Memory B cell (primary cell): ENCODE data around the gene PBX1.

ENCODE experiments used
- ATAC-seq: fragments of 150-1000 bp; cut with Tn5 transposase; 2 replicates; pipeline ENCODE4 v1.10.0; 2021; ENCODE audit warnings: low read depth, mild to moderate bottlenecking, moderate library complexity
- DNase-seq, 2 donors: peaks; one replicate each; pipeline ENCODE4 v3.0.0; 2022; ENCODE audit warnings: low spot score in 2 of 2
- H3K27ac Mint-ChIP-seq: one replicate; pipeline ENCODE4 v1.8.0; 2022; ENCODE audit warnings: mild to moderate bottlenecking, moderate library complexity, mixed read lengths
- H3K27me3 Mint-ChIP-seq: one replicate; pipeline ENCODE4 v1.8.0; 2022; ENCODE audit warnings: mixed read lengths
- H3K36me3 Mint-ChIP-seq: one replicate; pipeline ENCODE4 v1.8.0; 2022; ENCODE audit warnings: mild to moderate bottlenecking, mixed read lengths
- H3K4me1 Mint-ChIP-seq: one replicate; pipeline ENCODE4 v1.8.0; 2022; ENCODE audit warnings: mixed read lengths
- H3K4me3 Mint-ChIP-seq: one replicate; pipeline ENCODE4 v1.8.0; 2022; ENCODE audit warnings: mild to moderate bottlenecking, moderate library complexity, mixed read lengths
- H3K9me3 Mint-ChIP-seq: one replicate; pipeline ENCODE4 v1.8.0; 2022; ENCODE audit warnings: mixed read lengths

The PBX1 gene

DNA sequence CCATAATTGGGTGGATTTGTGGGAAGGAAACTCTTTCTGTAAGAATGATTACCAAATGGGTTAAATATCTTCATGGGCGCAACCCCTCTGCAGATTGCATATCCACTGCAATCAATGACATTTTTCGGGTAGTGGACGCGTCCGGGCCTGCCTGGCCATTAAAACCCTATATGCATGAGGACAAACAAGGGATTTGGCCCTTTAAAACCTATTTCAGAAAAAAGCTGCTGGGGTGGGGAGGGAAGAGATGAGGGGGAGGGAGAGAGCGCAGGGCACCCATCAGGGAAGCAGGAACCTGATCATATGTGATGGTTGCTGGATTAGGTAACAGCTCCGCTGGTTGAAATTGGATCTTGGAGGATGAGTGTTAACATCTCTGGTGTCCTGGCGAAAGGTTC, 228.8 kb downstream of the PBX1 start:
- Mint-ChIP-seq H3K27ac (no peak overlapping the region), H3K9me3 (no peaks in the 10 kb centered on the region), H3K36me3 (no peaks in the 10 kb centered on the region), H3K27me3 (peaks cover 8% of the 10 kb centered on the region), H3K4me3 (no peak overlapping the region), H3K4me1 (peaks cover 4% of the 10 kb centered on the region)
- DNase-seq (no peak), ATAC-seq (no peak)

- H3K4me3 Mint-ChIP-seq = no peak overlapping the region
- no peak for ATAC-seq
- peaks cover 4% of the 10 kb centered on the region for H3K4me1 Mint-ChIP-seq
- peaks cover 8% of the 10 kb centered on the region for H3K27me3 Mint-ChIP-seq
- no peaks in the 10 kb centered on the region for H3K36me3 Mint-ChIP-seq
- DNase-seq = no peak
- H3K9me3 Mint-ChIP-seq = no peaks in the 10 kb centered on the region
- no peak overlapping the region for H3K27ac Mint-ChIP-seq
Measured at GRCh38 chr1:164790081-164790480, 231.1 kb downstream of the PBX1 start.

DNA sequence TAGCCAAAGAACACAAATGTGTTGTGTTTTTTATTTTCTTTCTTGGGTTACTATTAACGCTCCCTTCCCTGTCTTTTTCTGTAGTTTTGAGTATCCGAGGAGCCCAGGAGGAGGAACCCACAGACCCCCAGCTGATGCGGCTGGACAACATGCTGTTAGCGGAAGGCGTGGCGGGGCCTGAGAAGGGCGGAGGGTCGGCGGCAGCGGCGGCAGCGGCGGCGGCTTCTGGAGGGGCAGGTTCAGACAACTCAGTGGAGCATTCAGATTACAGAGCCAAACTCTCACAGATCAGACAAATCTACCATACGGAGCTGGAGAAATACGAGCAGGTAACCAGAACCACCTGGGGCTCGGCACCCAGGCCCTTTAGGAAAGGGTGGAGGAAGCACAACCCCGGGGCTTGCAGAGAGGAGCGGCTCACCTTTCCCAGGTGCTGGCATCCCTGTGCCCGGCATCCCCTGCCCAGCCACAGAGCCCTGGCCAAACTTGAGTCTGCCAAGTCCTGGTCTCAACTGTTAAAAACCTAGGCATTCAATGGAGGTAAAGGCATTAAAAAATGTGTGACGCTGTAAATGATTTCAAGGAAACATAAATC, 233.5 kb downstream of the PBX1 start:
- ATAC-seq (no peak), DNase-seq (no peak)
- H3K36me3 Mint-ChIP-seq = no peaks in the 10 kb centered on the region
- no peak overlapping the region for H3K4me3 Mint-ChIP-seq
- no peak overlapping the region for H3K27ac Mint-ChIP-seq
- no peaks in the 10 kb centered on the region for H3K9me3 Mint-ChIP-seq
- peaks cover 7% of the 10 kb centered on the region for H3K27me3 Mint-ChIP-seq
- H3K4me1 Mint-ChIP-seq = no peaks in the 10 kb centered on the region

DNA sequence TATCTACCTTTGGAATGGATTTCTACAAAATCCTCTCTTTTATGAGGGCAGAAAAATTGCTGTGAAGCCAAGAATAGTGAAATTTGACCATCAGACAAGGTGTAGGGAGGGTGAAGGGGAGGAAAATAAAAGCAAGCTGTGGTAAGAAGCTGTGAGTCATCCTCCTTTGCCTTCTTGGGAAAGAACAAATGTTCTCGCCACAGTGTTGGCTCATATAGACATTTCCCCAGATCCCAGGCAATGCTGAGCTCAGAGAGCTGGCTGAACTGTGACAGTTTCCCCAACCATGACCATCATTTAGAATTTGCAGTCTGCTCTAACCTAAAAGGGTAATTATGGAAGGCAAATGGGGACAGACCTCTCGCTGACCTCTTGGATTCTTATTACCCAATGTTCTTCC, 235.4 kb downstream of the PBX1 start:
- Mint-ChIP-seq H3K4me3 (no peak overlapping the region), H3K9me3 (no peaks in the 10 kb centered on the region), H3K27me3 (peaks cover 7% of the 10 kb centered on the region), H3K4me1 (no peaks in the 10 kb centered on the region), H3K36me3 (no peaks in the 10 kb centered on the region), H3K27ac (no peak overlapping the region)
- DNase-seq (no peak), ATAC-seq (no peak)

DNA sequence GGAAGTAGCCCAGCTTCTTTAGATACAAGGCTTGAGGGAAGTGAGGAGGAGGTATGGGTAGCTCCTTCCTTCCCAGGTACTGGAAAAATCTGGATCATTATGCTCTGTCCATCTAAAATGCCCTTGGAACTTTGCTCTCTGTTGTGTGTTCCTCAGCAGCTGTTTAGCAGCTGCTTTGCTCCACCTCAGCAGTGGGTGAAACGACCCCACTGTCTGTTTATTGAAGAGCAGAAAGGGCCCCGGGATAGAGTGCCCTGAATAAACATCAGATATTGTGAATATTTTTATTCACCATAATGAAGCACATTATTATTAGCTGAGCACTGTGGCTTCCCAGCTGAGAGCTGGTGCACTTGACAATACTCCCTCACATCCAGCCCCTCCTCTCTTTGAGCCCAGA, 237.9 kb downstream of the PBX1 start:
- no peak overlapping the region for H3K27ac Mint-ChIP-seq
- H3K36me3 Mint-ChIP-seq = no peaks in the 10 kb centered on the region
- H3K27me3 Mint-ChIP-seq = peaks cover 1% of the 10 kb centered on the region
- no peaks in the 10 kb centered on the region for H3K9me3 Mint-ChIP-seq
- no peak overlapping the region for H3K4me3 Mint-ChIP-seq
- H3K4me1 Mint-ChIP-seq = no peaks in the 10 kb centered on the region
- ATAC-seq (no peak), DNase-seq (no peak)

DNA sequence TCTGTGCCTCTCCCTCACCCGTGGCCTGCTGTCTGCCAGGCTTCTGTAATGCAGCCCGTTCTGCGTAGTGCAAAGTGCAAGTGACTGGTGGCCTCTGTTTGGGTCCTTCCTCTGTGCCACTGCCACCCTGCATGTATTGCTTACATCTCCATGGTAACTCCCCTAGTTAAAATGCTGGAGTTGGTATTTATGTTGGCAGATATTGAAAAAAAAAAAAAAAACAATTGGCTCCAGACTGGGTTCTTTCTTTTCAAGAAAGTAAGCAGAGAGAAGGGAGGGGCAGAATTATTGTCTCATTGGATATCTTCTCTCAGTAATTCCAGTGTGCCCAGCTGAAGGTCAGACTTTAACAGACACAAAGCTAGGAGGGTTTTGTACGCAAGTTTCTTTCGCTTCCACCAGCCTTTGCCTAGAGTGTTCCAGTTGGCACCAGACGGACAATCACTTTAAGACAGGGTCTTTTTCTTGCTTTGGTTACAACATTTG, 242.3 kb downstream of the PBX1 start:
- Mint-ChIP-seq H3K4me3 (no peak overlapping the region), H3K27ac (no peak overlapping the region), H3K9me3 (peaks cover 2% of the 10 kb centered on the region), H3K27me3 (peaks cover 5% of the 10 kb centered on the region), H3K4me1 (peaks cover 4% of the 10 kb centered on the region), H3K36me3 (no peaks in the 10 kb centered on the region)
- no peak for DNase-seq
- no peak for ATAC-seq

GRCh38 chr1:164801791-164802502, 243.0 kb downstream of the PBX1 start:
- Mint-ChIP-seq H3K4me1 (peaks cover 4% of the 10 kb centered on the region), H3K36me3 (no peaks in the 10 kb centered on the region), H3K9me3 (peaks cover 2% of the 10 kb centered on the region), H3K27ac (no peak overlapping the region), H3K27me3 (peaks cover 5% of the 10 kb centered on the region), H3K4me3 (no peak overlapping the region)
- no peak for DNase-seq
- ATAC-seq = no peak

DNA sequence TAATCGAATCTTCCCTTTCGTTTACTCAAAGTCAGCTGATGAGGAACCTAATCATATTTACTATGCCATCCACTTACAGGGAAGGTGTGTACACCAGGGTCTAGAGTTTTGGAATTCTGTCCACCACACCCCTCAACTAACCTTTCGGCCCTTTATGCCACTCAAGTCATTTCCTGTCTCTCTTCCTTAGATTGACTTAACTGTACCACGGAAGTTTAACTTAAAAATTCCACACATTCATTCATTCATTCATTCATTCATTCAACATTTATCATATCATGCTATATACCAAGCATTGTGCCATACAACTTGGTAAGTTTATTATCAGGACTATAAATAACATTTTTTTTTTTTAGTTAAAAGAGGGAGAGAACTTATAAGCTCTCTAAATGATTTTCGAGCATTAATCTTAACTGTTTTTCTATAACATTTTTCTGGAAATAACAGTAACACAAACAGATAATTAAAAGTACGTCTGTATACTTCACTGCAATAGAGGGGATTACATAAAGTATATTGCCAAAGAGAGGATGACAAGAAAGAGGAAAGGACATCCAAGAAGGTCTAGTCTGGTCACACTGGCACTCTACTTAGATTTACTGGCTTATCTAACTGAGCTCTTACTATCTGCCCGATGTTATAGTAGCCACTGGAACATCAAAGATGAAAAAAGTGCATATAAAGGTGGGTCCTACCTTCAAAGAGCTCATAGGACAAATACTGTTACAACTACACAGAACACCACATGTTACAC, 243.7 kb downstream of the PBX1 start:
- no peak overlapping the region for H3K27ac Mint-ChIP-seq
- H3K36me3 Mint-ChIP-seq = no peaks in the 10 kb centered on the region
- peaks cover 4% of the 10 kb centered on the region for H3K4me1 Mint-ChIP-seq
- DNase-seq (no peak), ATAC-seq (no peak)
- peaks cover 5% of the 10 kb centered on the region for H3K27me3 Mint-ChIP-seq
- no peak overlapping the region for H3K4me3 Mint-ChIP-seq
- H3K9me3 Mint-ChIP-seq = peaks cover 2% of the 10 kb centered on the region

DNA sequence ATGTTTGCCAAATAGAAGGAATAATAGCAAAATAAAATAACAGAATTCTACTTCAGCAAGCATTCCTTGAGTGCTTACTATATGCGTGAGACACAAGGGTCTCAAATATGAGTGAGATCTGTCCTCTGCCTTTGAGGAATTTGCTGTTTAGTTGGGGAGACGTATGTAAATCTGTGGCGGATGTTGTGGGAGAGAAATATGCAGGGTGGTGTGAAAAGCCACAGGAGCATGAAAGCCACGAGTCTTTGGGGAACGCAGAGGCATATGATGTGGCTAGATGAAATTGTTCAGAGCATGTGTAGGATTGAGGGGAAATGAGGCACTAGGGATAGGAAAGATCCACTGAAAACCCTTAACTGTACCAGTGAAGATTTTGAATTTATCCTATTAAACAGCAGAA, 244.4 kb downstream of the PBX1 start:
- Mint-ChIP-seq H3K9me3 (peaks cover 2% of the 10 kb centered on the region), H3K4me1 (peaks cover 4% of the 10 kb centered on the region), H3K27me3 (peaks cover 5% of the 10 kb centered on the region), H3K27ac (no peak overlapping the region), H3K36me3 (no peaks in the 10 kb centered on the region), H3K4me3 (no peak overlapping the region)
- DNase-seq (no peak), ATAC-seq (no peak)

- DNase-seq (no peak), ATAC-seq (no peak)
- H3K27ac Mint-ChIP-seq = no peak overlapping the region
- no peaks in the 10 kb centered on the region for H3K36me3 Mint-ChIP-seq
- H3K4me1 Mint-ChIP-seq = peaks cover 4% of the 10 kb centered on the region
- H3K9me3 Mint-ChIP-seq = peaks cover 4% of the 10 kb centered on the region
- H3K4me3 Mint-ChIP-seq = no peak overlapping the region
- peaks cover 7% of the 10 kb centered on the region for H3K27me3 Mint-ChIP-seq
Measured at GRCh38 chr1:164804366-164804765, 245.4 kb downstream of the PBX1 start.

DNA sequence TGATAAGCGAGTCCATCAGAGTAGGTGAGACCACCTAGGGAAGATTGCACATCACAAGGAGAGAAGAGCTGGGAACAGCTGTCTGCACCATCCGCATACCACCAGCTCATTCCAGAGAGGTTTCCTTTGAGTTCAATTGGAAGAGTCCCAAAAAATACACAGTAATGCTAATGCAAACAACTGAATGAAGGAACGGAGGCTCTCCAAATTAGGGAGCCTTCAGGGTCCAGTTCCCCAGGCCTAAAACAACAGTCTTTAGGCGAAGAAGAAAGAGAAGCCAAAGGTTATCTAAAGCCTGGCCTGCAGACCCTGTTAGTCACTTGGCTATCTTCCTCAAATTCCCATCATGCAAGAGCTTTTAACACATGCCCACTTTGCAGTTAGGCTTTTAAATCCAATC, 246.4 kb downstream of the PBX1 start:
- Mint-ChIP-seq H3K27me3 (peaks cover 8% of the 10 kb centered on the region), H3K9me3 (peaks cover 4% of the 10 kb centered on the region)
- DNase-seq = no peak

GRCh38 chr1:164806531-164806930, 247.5 kb downstream of the PBX1 start:
- DNase-seq = no peak
- Mint-ChIP-seq H3K27me3 (peaks cover 8% of the 10 kb centered on the region), H3K4me3 (no peak overlapping the region), H3K9me3 (peaks cover 4% of the 10 kb centered on the region), H3K27ac (no peak overlapping the region), H3K36me3 (no peaks in the 10 kb centered on the region), H3K4me1 (peaks cover 4% of the 10 kb centered on the region)
- no peak for ATAC-seq

More for the DNA sequence above, 246.4 kb downstream of the PBX1 start:
- Mint-ChIP-seq H3K4me1 (peaks cover 4% of the 10 kb centered on the region), H3K4me3 (no peak overlapping the region), H3K36me3 (no peaks in the 10 kb centered on the region), H3K27ac (no peak overlapping the region)
- ATAC-seq = no peak

GRCh38 chr1:164813776-164814175, 254.8 kb downstream of the PBX1 start:
- peaks cover 7% of the 10 kb centered on the region for H3K27me3 Mint-ChIP-seq
- DNase-seq (no peak), ATAC-seq (no peak)
- H3K4me1 Mint-ChIP-seq = no peaks in the 10 kb centered on the region
- no peaks in the 10 kb centered on the region for H3K36me3 Mint-ChIP-seq
- no peak overlapping the region for H3K27ac Mint-ChIP-seq
- no peak overlapping the region for H3K4me3 Mint-ChIP-seq
- H3K9me3 Mint-ChIP-seq = peaks cover 3% of the 10 kb centered on the region

DNA sequence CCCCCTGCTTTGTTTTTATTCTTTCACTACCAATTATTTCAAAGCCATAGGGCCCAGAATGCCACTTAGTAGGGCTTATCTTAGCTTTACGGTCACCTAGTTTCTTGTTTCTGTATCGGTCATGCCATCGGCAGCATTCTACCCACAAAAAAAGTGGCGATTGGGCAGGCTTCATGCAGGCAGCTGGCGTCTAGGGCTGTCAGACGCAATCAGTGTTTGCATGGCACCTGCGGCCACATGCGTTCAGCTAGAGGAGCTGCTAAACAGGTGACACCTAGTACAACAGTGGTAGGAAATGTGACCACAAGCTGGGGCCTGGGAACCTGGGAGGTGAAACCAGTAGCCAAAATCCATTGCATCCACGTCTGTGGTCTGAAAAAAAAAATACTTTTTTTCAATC, 262.7 kb downstream of the PBX1 start:
- H3K9me3 Mint-ChIP-seq = peaks cover 1% of the 10 kb centered on the region
- no peak for ATAC-seq
- no peaks in the 10 kb centered on the region for H3K36me3 Mint-ChIP-seq
- no peaks in the 10 kb centered on the region for H3K4me1 Mint-ChIP-seq
- DNase-seq = no peak
- H3K27ac Mint-ChIP-seq = no peak overlapping the region
- H3K4me3 Mint-ChIP-seq = no peak overlapping the region
- H3K27me3 Mint-ChIP-seq = peaks cover 3% of the 10 kb centered on the region
